K562 (cell line): Measurements from ENCODE around the gene SYPL2. TPM values are rescaled to one million over a fixed set of nuclear protein-coding genes. Genes with fewer than 3 reads are reported as not detected.

Experiments
- C11orf30 ChIP-seq: fragments of 450-650 bp; IDR thresholded peaks from 2 replicates; pipeline ENCODE4 v1.6.1; 2016; ENCODE audit warnings: low read depth, mild to moderate bottlenecking
- CBFA2T2 ChIP-seq: fragments of 450-650 bp; conservative IDR thresholded peaks from 2 replicates; pipeline ENCODE4 v1.6.1; 2017; ENCODE audit warnings: mild to moderate bottlenecking
- HMGXB4 ChIP-seq: sonication (generic); formaldehyde crosslinking; IDR thresholded peaks from 2 replicates; pipeline ENCODE4 v1.8.1; 2023; ENCODE audit warnings: mild to moderate bottlenecking, missing genetic modification reagents
- JUND ChIP-seq, 2 experiments: IDR thresholded peaks; 2 replicates in 1 of 2; 3 replicates in 1 of 2; pipeline ENCODE4 v1.6.1; 2011; ENCODE audit warnings: borderline replicate concordance in 2 of 2, low read depth in 2 of 2, low read length in 2 of 2, improper control_type of control experiment in 1 of 2, missing biosample characterization in 1 of 2, missing genetic modification characterization in 1 of 2, missing genetic modification reagents in 1 of 2
- POLR2B ChIP-seq: fragments of 450-650 bp; IDR thresholded peaks from 2 replicates; pipeline ENCODE4 v1.6.1; 2018; ENCODE audit warnings: low read depth; ENCODE audit not compliant: partially characterized antibody
- POLR3G ChIP-seq: IDR thresholded peaks from 2 replicates; pipeline ENCODE4 v1.6.1; 2011; ENCODE audit not compliant: insufficient read length, insufficient replicate concordance; ENCODE audit errors: extremely low read depth
- REST ChIP-seq, 2 experiments: fragments of 450-650 bp; formaldehyde crosslinking in 1 of 2; IDR thresholded peaks; 2 replicates each; pipeline versions ENCODE4 v1.4.0 to v1.6.1; 2014 to 2020; ENCODE audit warnings: mild to moderate bottlenecking in 2 of 2, borderline replicate concordance in 1 of 2, low read depth in 1 of 2
- THRB ChIP-seq: fragments of 450-650 bp; formaldehyde crosslinking; conservative IDR thresholded peaks from 2 replicates; pipeline ENCODE4 v1.4.0; 2022; ENCODE audit warnings: mild to moderate bottlenecking, missing genetic modification characterization
- ZEB2 ChIP-seq: fragments of 450-650 bp; IDR thresholded peaks from 2 replicates; pipeline ENCODE4 v1.6.1; 2016
- ZFPM2 ChIP-seq: fragments of 250-450 bp; sonication (Bioruptor Pico); IDR thresholded peaks from 2 replicates; pipeline ENCODE4 v1.5.1; 2022; ENCODE audit warnings: mild to moderate bottlenecking
- ZNF449 ChIP-seq: fragments of 250-450 bp; sonication (Bioruptor Pico); IDR thresholded peaks from 2 replicates; pipeline ENCODE4 v1.8.0; 2022; ENCODE audit warnings: moderate library complexity, mild to moderate bottlenecking, inconsistent platforms
- polyA plus RNA-seq, 8 experiments: library from polyadenylated mRNA; depleted of rRNA in 4 of 8; stranded (reverse) in 5 of 8; unstranded in 3 of 8; fragments of >200 nt; fragmentation: Nextera tagmentation in 2 of 8; fragmentation: Illumina TruSeq in 1 of 8; extraction: Ambion mirVana in 2 of 8; extraction: Trizol in 1 of 8; gene quantifications; 2 replicates each; pipeline versions ENCODE4 v1.2.1 to v1.2.3, GENCODE V29; 2011 to 2014; ENCODE audit warnings: inconsistent platforms in 1 of 8, missing spikeins in 1 of 8
- total RNA-seq, 7 experiments: library from RNA; depleted of rRNA in 6 of 7; stranded (reverse); fragments of >200 nt in 6 of 7; fragmentation: Illumina TruSeq in 2 of 7; extraction: Trizol in 2 of 7; gene quantifications; 2 replicates each; pipeline versions ENCODE4 v1.2.1 to v1.2.3, GENCODE V29; 2011 to 2021; ENCODE audit warnings: low replicate concordance in 1 of 7

SYPL2 gene
- total and polyA plus RNA-seq, 9 of the 15 experiments (the other 6 are each of a cell fraction or from before 2014, with no cell fraction given) = 0.03 to 0.20 (median 0.07) TPM; not detected in 2

- TF ChIP-seq C11orf30 = 0 out of 2 replicates have a peak, but pooled peaks have one; percentile 7
- 0 out of 2 replicates have a peak, but pooled peaks have one; percentile 2 for TF ChIP-seq CBFA2T2
- no peak for TF ChIP-seq POLR3G
- 0 out of 2 replicates have a peak, but pooled peaks have one; percentile 31 for TF ChIP-seq JUND (IDR thresholded peaks at IDR 0.05; ENCODE audit: borderline replicate concordance, low read depth, low read length)
- TF ChIP-seq JUND (tag; IDR thresholded peaks at IDR 0.05; ENCODE audit: borderline replicate concordance, low read depth, low read length) = 0 out of 3 replicates have a peak, but pooled peaks have one; percentile 18
- TF ChIP-seq ZNF449 = no peak
- no peak for TF ChIP-seq HMGXB4
- TF ChIP-seq THRB = no peak
- peak; percentile 39; the same call in 1 of the 2 replicates for TF ChIP-seq ZEB2
- TF ChIP-seq ZFPM2 = no peak
- no peak for TF ChIP-seq POLR2B
- 0 out of 2 replicates have a peak, but pooled peaks have one; percentile 6 for TF ChIP-seq REST (IDR thresholded peaks at IDR 0.05; ENCODE audit: borderline replicate concordance)
- no peak for TF ChIP-seq REST (CRISPR knock-in tag; IDR thresholded peaks at IDR 0.05; ENCODE audit: low read depth)
Measured at GRCh38 chr1:109476825-109477224, 10.5 kb downstream of the SYPL2 start (continued).
